Right lobe of liver (tissue), 6 donors: ENCODE data around the gene ST8SIA6. TPM values are rescaled to one million over a fixed set of nuclear protein-coding genes. Genes with fewer than 3 reads are reported as not detected.

Source experiments
- ATAC-seq, 4 donors: fragments of 200-7000 bp; cut with Tn5 transposase; one replicate each; pipeline ENCODE4 v1.9.1; 2020; ENCODE audit warnings: mild to moderate bottlenecking in 4 of 4, moderate library complexity in 4 of 4
- DNase-seq, 3 donors: peaks; one replicate each; pipeline ENCODE4 v3.0.0-alpha.2; 2020
- H3K27ac ChIP-seq, 3 donors: fragments of 200-600 bp; one replicate each; pipeline ENCODE4 v1.8.0; 2022
- H3K27me3 ChIP-seq, 2 donors: fragments of 200-600 bp; one replicate each; pipeline ENCODE4 v1.8.0; 2022
- H3K36me3 ChIP-seq, 4 donors: fragments of 200-600 bp; sonication (generic) in 1 of 4; one replicate each; pipeline versions ENCODE4 v1.5.1 to v1.8.0; 2017 to 2022; ENCODE audit warnings: control low read depth in 1 of 4
- H3K4me1 ChIP-seq, 4 donors: fragments of 200-600 bp; sonication (generic) in 1 of 4; one replicate each; pipeline versions ENCODE4 v1.5.1 to v1.8.0; 2017 to 2022; ENCODE audit warnings: control low read depth in 1 of 4
- H3K4me3 ChIP-seq, 3 donors: fragments of 200-600 bp; one replicate each; pipeline ENCODE4 v1.8.0; 2022
- H3K9me3 ChIP-seq, 4 donors: fragments of 200-600 bp; sonication (generic) in 1 of 4; one replicate each; pipeline versions ENCODE4 v1.5.1 to v1.8.0; 2017 to 2022; ENCODE audit warnings: control low read depth in 1 of 4
- CTCF ChIP-seq, 4 donors: fragments of 200-600 bp in 3 of 4; fragments of 450-650 bp in 1 of 4; IDR thresholded peaks; one replicate each; pipeline versions ENCODE4 v1.5.1 to v1.8.0; 2016 to 2022; ENCODE audit warnings: antibody characterized with exemption in 4 of 4, mild to moderate bottlenecking in 2 of 4
- POLR2A ChIP-seq: fragments of 450-650 bp; IDR thresholded peaks from one replicate; pipeline ENCODE4 v1.6.1; 2017; ENCODE audit warnings: antibody characterized with exemption, mild to moderate bottlenecking
- WGBS: methylation state at CpG from one replicate; pipeline ENCODE4 v1.1.6; 2018; ENCODE audit warnings: low coverage, low lambda C conversion rate; ENCODE audit not compliant: insufficient coverage; ENCODE audit errors: missing lambda C conversion rate; 5-methylcytosine and 5-hydroxymethylcytosine counted together
- intact Hi-C, 2 donors: fragments of 100-400 bp; cut with DNase I; formaldehyde crosslinking; loops; one replicate each; pipeline versions ENCODE4 v1.11.2 to v1.14.1; 2022
- total RNA-seq, 6 experiments: library from RNA; depleted of rRNA in 2 of 6; stranded (reverse); fragments of >200 nt in 2 of 6; fragmentation: NEBNext Ultra II Directional in 3 of 6; extraction: Animal tissue kit (Norgen Biotek cat#: 25700) in 3 of 6; gene quantifications; one replicate each; pipeline versions ENCODE4 v1.1.0 to v1.2.4, GENCODE V29; 2016 to 2023
- donor health status: DM: no; HTN: yes; CAD: no.
- donor health status: DM: no; HTN: no; CAD: no.
- donor health status: DM: no; HTN: no; CAD: no.
- donor health status: DM: no; HTN: yes; CAD: no.
- donor health status: DM: no; HTN: yes; CAD: no.

Gene ST8SIA6
- total RNA-seq, 6 experiments from 2014 or later = 0.39 to 2.2 (median 1.4) TPM

- intact Hi-C loops = no loop called here
- Histone ChIP-seq H3K27ac (no peak overlapping the region), H3K36me3 (no peaks in the 10 kb centered on the region), H3K27me3 (no peaks in the 10 kb centered on the region), H3K4me1 (no peaks in the 10 kb centered on the region), H3K9me3 (no peaks in the 10 kb centered on the region), H3K4me3 (no peak overlapping the region)
- TF ChIP-seq POLR2A (no peak), CTCF (IDR thresholded peaks at IDR 0.05) (peak in 2 of 4 donors; percentile 14 to 23)
- no peak for ATAC-seq
- WGBS = 26% methylated on average over 6 of the region's 6 CpGs
- no peak for DNase-seq
Observed at GRCh38 chr10:17290226-17290625, 164.2 kb downstream of the ST8SIA6 start.

- DNase-seq (no peak), ATAC-seq (no peak)
- Histone ChIP-seq H3K4me3 (no peak overlapping the region), H3K27ac (no peak overlapping the region), H3K9me3 (no peaks in the 10 kb centered on the region), H3K4me1 (no peaks in the 10 kb centered on the region), H3K36me3 (no peaks in the 10 kb centered on the region), H3K27me3 (no peaks in the 10 kb centered on the region)
- 62% methylated on average over 5 of the region's 12 CpGs for WGBS
- TF ChIP-seq CTCF (IDR thresholded peaks at IDR 0.05) = no peak
- TF ChIP-seq POLR2A = no peak
- intact Hi-C loops = no loop called here
Observed at GRCh38 chr10:17289763-17290162, 164.6 kb downstream of the ST8SIA6 start.

GRCh38 chr10:17286562-17287550 lies 167.5 kb downstream of the ST8SIA6 start:
- Histone ChIP-seq H3K27ac (no peak overlapping the region), H3K36me3 (no peaks in the 10 kb centered on the region), H3K9me3 (no peaks in the 10 kb centered on the region), H3K4me3 (no peak overlapping the region), H3K4me1 (no peaks in the 10 kb centered on the region), H3K27me3 (no peaks in the 10 kb centered on the region)
- DNase-seq (no peak), ATAC-seq (no peak)
- intact Hi-C loops = no loop called here
- WGBS = 44% methylated on average over 8 of the region's 10 CpGs
- TF ChIP-seq CTCF (IDR thresholded peaks at IDR 0.05) = no peak
- no peak for TF ChIP-seq POLR2A

- ATAC-seq (no peak), DNase-seq (no peak)
- H3K36me3 ChIP-seq = no peaks in the 10 kb centered on the region
- H3K9me3 ChIP-seq = no peaks in the 10 kb centered on the region
- H3K4me3 ChIP-seq = no peak overlapping the region
- H3K27me3 ChIP-seq = no peaks in the 10 kb centered on the region
- intact Hi-C loops = no loop called here
- 36% methylated on average over 1 of the region's 3 CpGs for WGBS
- TF ChIP-seq CTCF (IDR thresholded peaks at IDR 0.05) (no peak), POLR2A (no peak)
- no peaks in the 10 kb centered on the region for H3K4me1 ChIP-seq
- H3K27ac ChIP-seq = no peak overlapping the region
Observed at GRCh38 chr10:17282311-17282710, 172.1 kb downstream of the ST8SIA6 start.
